Adrenal gland (tissue), 12 donors: ENCODE data around the gene ALG3. TPM values are rescaled to one million over a fixed set of nuclear protein-coding genes. Genes with fewer than 3 reads are reported as not detected.
A peak's percentile ranks its signal among the peaks of the same experiment; 100 is the strongest.

Source experiments
- DNase-seq, 7 donors: peaks; one replicate each; pipeline ENCODE4 v3.0.0-alpha.2; 2019 to 2020
- H3K27ac ChIP-seq, 5 donors: fragments of 200-600 bp; sonication (generic) in 4 of 5; 1 replicate in 3 of 5; 2 replicates in 2 of 5; pipeline versions ENCODE4 v1.5.1 to v1.8.0; 2016 to 2020; ENCODE audit warnings: mild to moderate bottlenecking in 1 of 5
- H3K27me3 ChIP-seq: fragments of 200-600 bp; 2 replicates; pipeline ENCODE4 v1.8.0; 2021
- H3K36me3 ChIP-seq, 2 donors: fragments of 200-600 bp; replicated peaks in 1 of 2; 1 replicate in 1 of 2; 2 replicates in 1 of 2; pipeline versions ENCODE4 v1.5.1 to v1.8.0; 2018 to 2022
- H3K4me1 ChIP-seq, 2 donors: fragments of 200-600 bp; replicated peaks in 1 of 2; 1 replicate in 1 of 2; 2 replicates in 1 of 2; pipeline versions ENCODE4 v1.5.1 to v1.8.0; 2018 to 2021
- H3K4me3 ChIP-seq, 4 donors: fragments of 200-600 bp; sonication (generic) in 3 of 4; one replicate each; pipeline ENCODE4 v1.5.1; 2016 to 2018
- H3K9me3 ChIP-seq, 3 donors: fragments of 200-600 bp; sonication (generic) in 1 of 3; replicated peaks in 1 of 3; 1 replicate in 2 of 3; 2 replicates in 1 of 3; pipeline versions ENCODE4 v1.5.1 to v1.8.0; 2016 to 2021
- POLR2A ChIP-seq, 2 donors: fragments of 450-650 bp; IDR thresholded peaks; one replicate each; pipeline ENCODE4 v1.6.1; 2017; ENCODE audit warnings: antibody characterized with exemption in 2 of 2, mild to moderate bottlenecking in 2 of 2, moderate library complexity in 1 of 2
- WGBS, 4 donors: extraction: QIAGEN DNeasy Blood & Tissue Kit in 2 of 4; methylation state at CpG; one replicate each; pipeline versions ENCODE4 v1.1.5 to v1.1.7; 2013 to 2017; 5-methylcytosine and 5-hydroxymethylcytosine counted together
- intact Hi-C, 2 donors: fragments of 100-400 bp; cut with DNase I; formaldehyde crosslinking; loops; one replicate each; pipeline versions ENCODE4 v1.14.1 to v1.15.0; 2022 to 2023
- polyA plus RNA-seq, 3 donors: library from polyadenylated mRNA; stranded (reverse); fragments of 200-250 nt in 2 of 3; fragments of 350-450 nt in 1 of 3; fragmentation: Illumina TruSeq in 1 of 3; extraction: RNeasy Lipid Tissue Mini Kit (QIAGEN cat#74804) in 1 of 3; gene quantifications; one replicate each; pipeline ENCODE4 v1.2.3, GENCODE V29; 2013 to 2014
- total RNA-seq, 9 donors: library from RNA; depleted of rRNA in 4 of 9; stranded (reverse); fragments of >200 nt in 4 of 9; fragments of 120-200 nt in 1 of 9; fragmentation: NEBNext Ultra II Directional in 1 of 9; extraction: Animal tissue kit (Norgen Biotek cat#: 25700) in 1 of 9; gene quantifications; one replicate each; pipeline versions ENCODE4 v1.1.0 to v1.2.4, GENCODE V29; 2013 to 2023
- TF ChIP-seq, protein P1 (sequence below), 6 experiments: fragments of 450-650 bp in 4 of 6; fragments of 200-600 bp in 2 of 6; sonication (generic) in 1 of 6; IDR thresholded peaks; 1 replicate in 5 of 6; 2 replicates in 1 of 6; pipeline versions ENCODE4 v1.5.1 to v1.8.0; 2016 to 2021; ENCODE audit warnings: antibody characterized with exemption in 6 of 6, mild to moderate bottlenecking in 2 of 6, moderate library complexity in 1 of 6
- donor health status: healthy with polysubstance abuse.
- donor health status: Bipolar disorder and iron deficiency.
- donor health status: DM: yes; HTN: yes; CAD: no.
- donor health status: DM: no; HTN: no; CAD: no.
- donor health status: DM: no; HTN: no; CAD: no.
- donor health status: DM: yes; HTN: yes; CAD: no.

The ALG3 gene
- total and polyA plus RNA-seq, 12 donors = 27.7 to 107 (median 56.5) TPM

DNA sequence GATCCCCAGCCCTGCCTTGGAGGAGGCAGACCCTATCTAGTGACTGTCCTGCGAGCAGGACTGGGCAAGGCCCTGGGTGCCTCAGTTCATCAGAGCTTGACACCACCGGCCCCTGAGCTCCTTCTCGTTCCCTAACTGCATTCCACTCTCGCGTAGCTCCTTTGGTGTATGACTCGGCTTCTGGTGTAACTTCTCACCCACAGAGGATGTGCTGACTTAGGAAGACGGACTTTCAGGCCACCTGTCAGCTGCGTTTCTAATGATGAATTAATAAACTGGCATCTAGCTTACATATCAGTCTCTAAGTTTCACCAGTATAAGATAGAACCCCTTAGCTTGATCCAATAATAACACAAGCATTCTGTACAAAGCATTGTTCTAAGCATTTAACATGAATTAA lies 45.2 kb downstream of the ALG3 start:
- no peak for DNase-seq
- H3K36me3 ChIP-seq = no peaks in the 10 kb centered on the region
- no peaks in the 10 kb centered on the region for H3K27me3 ChIP-seq
- no peaks in the 10 kb centered on the region for H3K9me3 ChIP-seq
- no peaks in the 10 kb centered on the region for H3K4me1 ChIP-seq
- 76 to 90% (median 84%) methylated on average over 8 of the region's 8 CpGs for WGBS, 4 donors
- no peak overlapping the region for H3K4me3 ChIP-seq
- no peak for TF ChIP-seq POLR2A (IDR thresholded peaks at IDR 0.05)
- H3K27ac ChIP-seq = no peak overlapping the region
- intact Hi-C loops = no loop called here

DNA sequence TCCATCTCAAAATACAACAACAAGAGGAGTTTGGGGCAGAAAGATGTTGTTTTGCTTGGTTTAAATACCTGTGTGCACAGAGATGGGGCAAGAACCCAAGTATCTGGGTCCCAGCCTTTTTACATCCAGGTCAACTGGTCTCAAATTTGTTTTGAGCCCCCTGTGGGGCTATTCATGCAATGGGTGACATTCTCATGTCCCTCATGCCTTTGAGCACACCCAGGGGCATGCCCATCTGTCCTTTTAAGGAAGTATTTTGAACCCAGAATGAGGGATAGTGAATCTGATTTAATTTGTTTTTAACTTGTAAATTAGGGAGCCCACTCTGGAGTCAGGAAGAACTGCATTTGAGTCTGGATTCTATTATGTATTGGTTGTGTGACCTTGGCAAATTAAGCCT lies 47.9 kb downstream of the ALG3 start:
- no peak overlapping the region for H3K4me3 ChIP-seq
- H3K36me3 ChIP-seq = peaks cover 0 to 1% of the 10 kb centered on the region in 2 donors
- TF ChIP-seq, protein P1, sequence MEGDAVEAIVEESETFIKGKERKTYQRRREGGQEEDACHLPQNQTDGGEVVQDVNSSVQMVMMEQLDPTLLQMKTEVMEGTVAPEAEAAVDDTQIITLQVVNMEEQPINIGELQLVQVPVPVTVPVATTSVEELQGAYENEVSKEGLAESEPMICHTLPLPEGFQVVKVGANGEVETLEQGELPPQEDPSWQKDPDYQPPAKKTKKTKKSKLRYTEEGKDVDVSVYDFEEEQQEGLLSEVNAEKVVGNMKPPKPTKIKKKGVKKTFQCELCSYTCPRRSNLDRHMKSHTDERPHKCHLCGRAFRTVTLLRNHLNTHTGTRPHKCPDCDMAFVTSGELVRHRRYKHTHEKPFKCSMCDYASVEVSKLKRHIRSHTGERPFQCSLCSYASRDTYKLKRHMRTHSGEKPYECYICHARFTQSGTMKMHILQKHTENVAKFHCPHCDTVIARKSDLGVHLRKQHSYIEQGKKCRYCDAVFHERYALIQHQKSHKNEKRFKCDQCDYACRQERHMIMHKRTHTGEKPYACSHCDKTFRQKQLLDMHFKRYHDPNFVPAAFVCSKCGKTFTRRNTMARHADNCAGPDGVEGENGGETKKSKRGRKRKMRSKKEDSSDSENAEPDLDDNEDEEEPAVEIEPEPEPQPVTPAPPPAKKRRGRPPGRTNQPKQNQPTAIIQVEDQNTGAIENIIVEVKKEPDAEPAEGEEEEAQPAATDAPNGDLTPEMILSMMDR (IDR thresholded peaks at IDR 0.05) = no peak
- H3K4me1 ChIP-seq = peaks cover 11 to 17% of the 10 kb centered on the region in 2 donors
- DNase-seq = no peak
- H3K27ac ChIP-seq = no peak overlapping the region
- no peaks in the 10 kb centered on the region for H3K27me3 ChIP-seq
- H3K9me3 ChIP-seq = no peaks in the 10 kb centered on the region
- intact Hi-C loops = no loop called here

DNA sequence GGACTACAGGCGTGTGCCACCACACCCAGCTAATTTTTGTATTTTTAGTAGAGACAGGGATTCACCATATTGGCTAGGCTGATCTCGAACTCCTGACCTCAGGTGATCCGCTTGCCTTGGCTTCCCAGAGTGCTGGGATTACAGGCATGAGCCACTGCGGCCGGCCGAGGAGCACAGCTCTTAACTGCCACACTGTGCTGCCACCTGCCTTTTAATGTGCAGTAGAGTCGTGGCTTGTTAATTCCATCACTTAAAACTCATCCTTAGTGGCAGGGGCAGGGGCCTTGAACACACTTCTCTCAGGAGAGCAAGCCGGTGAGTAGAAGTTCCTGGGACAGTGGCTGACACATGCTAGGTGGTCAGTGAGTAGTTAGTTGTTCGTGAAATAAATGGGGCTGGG lies 50.3 kb downstream of the ALG3 start:
- Histone ChIP-seq H3K9me3 (no peaks in the 10 kb centered on the region), H3K27me3 (no peaks in the 10 kb centered on the region), H3K36me3 (peaks cover 0 to 24% of the 10 kb centered on the region in 2 donors), H3K27ac (peak overlapping the region in 1 of 5 donors; percentile 6), H3K4me1 (peaks cover 11 to 40% of the 10 kb centered on the region in 2 donors), H3K4me3 (no peak overlapping the region)
- whole genome bisulfite sequencing, 4 donors = 80 to 98% (median 86%) methylated on average over 9 of the region's 9 CpGs
- no peak for DNase-seq
- intact Hi-C loops = no loop called here
- no peak for TF ChIP-seq POLR2A (IDR thresholded peaks at IDR 0.05)
- TF ChIP-seq, protein P1 (IDR thresholded peaks at IDR 0.05) = no peak

DNA sequence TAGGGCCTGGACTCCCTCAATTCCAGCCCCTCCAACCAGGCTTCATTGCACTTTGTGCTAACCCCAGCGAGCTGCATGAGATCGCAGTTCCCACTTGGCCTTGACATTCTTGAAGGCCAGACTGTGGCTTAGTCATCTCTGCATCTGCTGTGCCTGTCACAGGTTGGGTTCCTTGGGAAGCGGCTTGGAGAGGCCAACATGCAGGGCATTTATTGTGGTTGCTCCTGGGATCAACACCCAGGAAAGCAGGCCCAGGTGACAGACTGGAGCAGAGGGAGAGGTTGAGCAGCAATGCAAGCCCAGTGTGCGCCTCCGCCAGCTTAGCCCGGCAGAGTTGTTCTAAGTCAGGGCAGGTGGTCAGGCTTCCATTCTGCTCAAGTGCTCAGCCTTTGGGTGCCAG lies 52.2 kb downstream of the ALG3 start:
- Histone ChIP-seq H3K27ac (peak overlapping the region in 4 of 5 donors; percentile 69 to 88 (median 72)), H3K4me1 (peaks cover 11 to 40% of the 10 kb centered on the region in 2 donors), H3K36me3 (peaks cover 0 to 44% of the 10 kb centered on the region in 2 donors), H3K27me3 (no peaks in the 10 kb centered on the region), H3K9me3 (no peaks in the 10 kb centered on the region), H3K4me3 (no peak overlapping the region)
- 51 to 57% (median 56%) methylated on average over 5 to 6 of the region's 6 CpGs; no CpG with 5 or more reads in 1 of the 4 donors for WGBS, 4 donors
- peak in 1 of 2 donors; percentile 21 for TF ChIP-seq POLR2A (IDR thresholded peaks at IDR 0.05)
- TF ChIP-seq, protein P1 (IDR thresholded peaks at IDR 0.05) = no peak
- intact Hi-C loops = no loop called here
- DNase-seq = peak; percentile 63 to 86 (median 84)

DNA sequence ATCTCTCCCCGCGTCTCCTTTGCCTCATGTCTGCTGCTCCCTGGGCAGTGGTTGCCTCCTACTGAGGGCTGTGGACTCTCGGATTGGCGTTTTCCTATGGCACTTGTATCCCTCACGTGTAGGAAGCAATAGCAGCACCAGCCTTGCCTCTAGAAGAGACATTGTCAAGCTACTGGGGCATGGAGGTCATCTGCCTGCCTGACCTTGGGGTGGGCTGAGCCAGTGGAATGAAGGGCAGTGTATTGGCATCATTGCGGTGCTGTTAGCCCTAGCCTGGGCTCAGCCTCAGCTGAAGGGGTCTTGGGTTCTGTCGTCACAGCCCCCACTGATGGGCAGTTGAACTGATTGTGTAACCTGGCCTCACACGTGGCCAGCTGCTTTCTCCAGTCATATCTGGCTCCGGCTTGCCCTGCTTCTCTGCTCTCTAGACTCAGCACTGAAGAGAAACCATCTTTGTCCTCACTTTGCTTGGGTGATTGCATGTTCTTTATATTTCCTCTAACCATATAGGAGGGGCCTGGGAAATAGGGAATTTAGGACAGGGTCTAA lies 54.7 kb downstream of the ALG3 start:
- no peak overlapping the region for H3K4me3 ChIP-seq
- intact Hi-C loops = loop anchor here in 1 of 2 donors (5.0 kb wide), 1 partner anchor 43 kb away; no protein-coding TSS in a partner anchor
- peak overlapping the region in 4 of 5 donors; percentile 14 to 77 (median 72) for H3K27ac ChIP-seq
- peaks cover 11 to 57% of the 10 kb centered on the region in 2 donors for H3K4me1 ChIP-seq
- WGBS, 4 donors = 41 to 69% (median 48%) methylated on average over 4 to 9 of the region's 9 CpGs
- peak in 6 of 7 donors; percentile 55 to 73 (median 62) for DNase-seq
- H3K36me3 ChIP-seq = peaks cover 0 to 69% of the 10 kb centered on the region in 2 donors
- TF ChIP-seq, protein P1 (IDR thresholded peaks at IDR 0.05) = no peak
- peak in 1 of 2 donors; percentile 10 for TF ChIP-seq POLR2A (IDR thresholded peaks at IDR 0.05)
- H3K9me3 ChIP-seq = no peaks in the 10 kb centered on the region
- H3K27me3 ChIP-seq = no peaks in the 10 kb centered on the region
